ENCODE data around the gene MST1R. TPM values are rescaled to one million over a fixed set of nuclear protein-coding genes. Genes with fewer than 3 reads are reported as not detected.
A peak's percentile ranks its signal among the peaks of the same experiment; 100 is the strongest.
"Not testable (repeated sequence)": the region's sequence is repeated elsewhere in the genome, so short reads cannot be mapped to it uniquely, and the experiment has no call there.

Gene MST1R
- 0.31 TPM for total RNA-seq

DNA sequence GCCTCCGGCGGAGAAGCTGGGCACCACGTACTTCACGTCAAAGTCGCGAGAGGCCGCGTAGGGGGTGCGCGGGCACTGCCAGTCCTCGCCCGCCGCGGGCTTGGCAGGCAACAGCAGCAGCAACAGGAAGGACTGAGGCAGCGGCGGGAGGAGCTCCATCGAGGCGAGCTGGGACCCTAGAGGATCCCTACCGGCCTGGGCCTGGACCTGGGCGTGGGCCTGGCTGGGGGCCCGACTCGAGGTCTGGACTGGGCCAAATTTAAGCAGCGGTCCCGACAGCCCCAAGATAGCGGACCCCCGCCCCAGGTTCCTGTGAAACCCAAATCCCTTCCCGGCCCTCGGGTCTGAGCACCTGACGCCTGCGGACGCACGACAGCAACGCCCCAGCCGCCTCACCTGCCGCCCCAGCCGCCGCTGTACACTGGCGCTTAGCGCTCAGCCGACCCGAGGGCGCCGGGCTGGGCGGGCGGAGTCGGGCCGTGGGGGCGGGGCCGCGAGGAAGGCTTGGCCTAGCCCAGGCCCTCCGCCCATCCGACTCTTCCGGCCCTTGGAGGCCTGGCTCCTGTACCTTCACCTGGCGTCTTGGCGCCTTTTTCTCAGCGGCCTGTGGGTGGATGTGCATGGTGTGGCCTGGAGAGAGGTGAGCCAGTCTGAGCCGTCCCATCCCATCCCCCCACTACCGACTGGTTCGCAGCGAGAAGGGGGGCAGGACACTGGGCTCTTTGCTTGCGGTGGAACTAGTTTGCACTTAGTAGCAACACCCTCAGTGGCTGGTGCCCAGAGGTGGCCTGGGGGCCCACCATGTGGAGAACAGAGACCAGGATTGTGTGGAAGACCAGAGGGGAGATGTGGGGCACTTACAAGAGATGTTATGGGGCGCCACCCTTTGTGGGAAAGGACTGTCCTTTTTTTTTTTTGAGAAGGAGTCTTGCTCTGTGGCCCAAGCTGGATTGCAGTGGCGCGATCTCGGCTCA, at the start of gene MST1R:
TSS of gene MST1R (minus strand) at position 423 of the 974 bp plus-strand sequence. CDS start at position 159, 264 bp downstream.
- DNase-seq, result no peak

DNA sequence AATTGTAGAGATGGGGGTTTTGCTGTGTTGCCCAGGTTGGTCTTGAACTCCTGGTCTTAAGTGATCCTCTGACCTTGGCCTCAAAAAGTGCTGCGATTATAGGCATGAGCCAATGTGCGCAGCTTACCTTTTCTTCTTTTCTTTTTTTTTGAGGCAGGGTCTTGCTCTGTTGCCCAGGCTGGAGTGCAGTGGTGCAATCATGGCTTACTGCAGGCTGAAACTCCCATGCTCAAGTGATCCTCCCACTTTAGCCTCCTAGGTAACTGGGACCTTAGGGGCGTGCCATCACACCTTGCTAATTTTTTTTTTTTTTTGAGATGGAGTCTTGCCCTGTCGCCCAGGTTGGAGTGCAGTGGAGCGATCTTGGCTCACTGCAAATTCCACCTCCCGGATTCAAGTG, 49.3 kb upstream of the MST1R start:
- no peak for DNase-seq

DNA sequence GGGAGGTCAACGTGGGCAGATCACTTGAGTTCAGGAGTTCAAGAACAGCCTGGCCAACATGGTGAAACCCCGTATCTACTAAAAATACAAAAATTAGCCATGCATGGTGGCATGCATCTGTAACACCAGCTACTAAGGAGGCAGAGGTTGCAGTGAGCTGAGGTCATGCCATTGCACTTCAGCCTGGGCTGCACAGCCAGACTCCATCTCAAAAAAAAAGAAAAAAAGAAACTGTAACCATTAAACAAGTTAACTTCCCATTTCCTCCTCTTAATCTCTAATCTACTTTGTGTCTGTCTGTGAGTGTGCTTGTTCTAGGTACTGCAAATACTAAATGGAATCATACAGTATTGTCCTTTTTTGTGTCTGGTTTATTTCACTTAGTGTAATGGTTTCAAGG, 39.0 kb upstream of the MST1R start:
- DNase-seq, result no peak

DNA sequence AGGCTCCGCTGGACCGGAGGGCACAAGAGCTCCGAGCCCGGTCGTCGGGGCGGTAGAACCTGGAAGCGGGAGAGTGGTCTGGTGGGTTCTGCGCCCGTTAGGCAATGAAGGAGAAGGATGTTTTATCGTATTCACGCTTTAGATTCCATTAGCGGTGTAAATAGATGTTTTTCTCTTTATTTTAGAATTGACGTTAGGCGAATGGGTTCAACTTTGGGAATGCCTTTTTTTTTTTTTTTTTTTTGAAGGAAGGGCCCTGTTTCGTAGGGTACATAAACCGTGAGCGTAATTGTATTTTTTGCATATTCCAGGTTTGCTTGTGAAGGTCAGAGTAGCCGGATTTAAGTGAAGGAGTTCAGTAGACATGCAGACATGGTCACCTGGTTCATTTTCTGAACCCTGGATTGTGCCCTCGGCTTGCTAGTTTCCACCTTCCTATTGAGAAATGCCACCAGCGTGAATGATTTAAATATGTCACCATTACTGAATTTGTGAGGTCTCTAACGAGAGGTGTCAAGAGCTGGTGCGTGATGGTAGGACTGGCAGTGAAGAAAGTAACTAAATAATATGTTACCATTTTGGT, 37.1 kb upstream of the MST1R start:
- no peak for DNase-seq

DNA sequence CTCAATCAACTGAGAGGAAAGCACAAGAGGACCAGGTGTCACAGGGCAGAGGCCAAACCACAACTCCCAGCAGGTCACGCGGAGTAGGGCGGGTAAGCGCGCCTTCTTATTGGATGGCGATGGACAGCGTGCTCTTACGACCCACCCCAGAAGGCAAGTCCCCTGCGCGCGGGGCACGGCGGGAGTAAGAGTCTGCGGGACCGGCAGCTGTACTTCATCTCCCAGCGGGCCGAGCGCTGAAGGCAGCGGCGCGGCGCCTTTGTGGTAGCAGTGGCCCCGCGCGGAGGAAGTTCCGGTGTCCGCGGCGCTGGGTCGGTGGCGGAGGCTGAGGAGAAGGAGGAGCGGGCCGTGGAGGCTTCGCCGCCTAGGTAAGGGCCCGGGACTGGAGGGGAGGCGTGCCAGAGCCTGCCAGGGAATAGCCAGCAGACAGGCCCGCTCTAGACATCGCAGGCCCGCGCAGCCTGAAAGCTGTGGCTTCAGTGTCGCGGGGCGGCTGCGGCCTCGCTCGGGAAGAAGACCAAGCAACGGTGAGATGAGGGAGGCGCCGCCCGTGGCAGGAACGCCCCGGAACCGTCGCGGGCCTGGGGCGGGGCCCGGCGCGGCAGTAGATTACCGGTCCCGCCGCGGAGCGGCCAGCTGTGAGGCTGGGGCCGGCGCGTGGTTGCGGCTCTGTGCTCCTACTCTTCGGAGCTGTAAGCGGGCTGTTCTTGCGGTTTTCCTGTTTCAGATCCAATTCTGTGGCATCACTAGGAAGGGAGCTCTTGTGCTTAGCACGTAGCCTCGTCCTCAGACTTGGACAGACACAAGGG, 36.4 kb upstream of the MST1R start, which contains the start of gene RBM6:
TSS of gene RBM6 (plus strand) at position 293 of the 809 bp plus-strand sequence. CDS start 22,492 bp downstream, outside the sequence.
- peak; percentile 99 for DNase-seq

DNA sequence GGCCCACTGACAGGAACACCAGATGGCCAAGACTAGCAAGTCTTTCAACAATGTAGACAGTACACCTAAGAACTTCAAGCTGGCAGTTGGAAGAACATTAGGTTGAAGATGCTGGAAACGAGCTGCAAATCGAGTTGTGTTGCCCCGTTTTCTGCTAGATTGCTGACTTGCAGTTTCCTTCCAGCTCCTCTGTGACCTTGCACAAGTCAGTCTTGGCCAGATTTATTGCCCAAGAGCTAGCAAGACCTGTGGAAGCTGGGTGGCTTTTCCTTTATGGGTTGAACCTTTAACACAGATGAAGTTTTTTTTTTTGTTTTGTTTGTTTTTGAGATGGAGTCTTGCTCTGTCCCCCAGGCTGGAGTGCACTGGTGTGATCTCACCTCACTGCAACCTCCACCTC, 33.4 kb upstream of the MST1R start:
- no peak for DNase-seq

DNA sequence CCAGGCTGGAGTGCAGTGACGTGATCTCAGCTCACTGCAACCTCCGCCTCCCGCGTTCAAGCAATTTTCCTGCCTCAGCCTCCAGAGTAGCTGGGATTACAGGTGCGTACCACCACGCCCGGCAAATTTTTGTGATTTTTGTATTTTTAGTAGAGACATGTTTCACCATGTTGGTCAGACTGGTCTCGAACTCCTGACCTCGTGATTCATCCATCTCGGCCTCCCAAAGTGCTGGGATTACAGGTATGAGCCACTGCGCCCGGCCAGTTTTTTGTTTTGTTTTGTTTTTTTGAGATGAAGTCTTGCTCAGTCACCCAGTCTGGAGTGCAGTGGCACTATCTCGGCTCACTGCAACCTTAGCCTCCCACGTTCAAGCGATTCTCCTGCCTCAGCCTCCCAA, 28.6 kb upstream of the MST1R start:
- DNase-seq, result not testable (repeated sequence)

DNA sequence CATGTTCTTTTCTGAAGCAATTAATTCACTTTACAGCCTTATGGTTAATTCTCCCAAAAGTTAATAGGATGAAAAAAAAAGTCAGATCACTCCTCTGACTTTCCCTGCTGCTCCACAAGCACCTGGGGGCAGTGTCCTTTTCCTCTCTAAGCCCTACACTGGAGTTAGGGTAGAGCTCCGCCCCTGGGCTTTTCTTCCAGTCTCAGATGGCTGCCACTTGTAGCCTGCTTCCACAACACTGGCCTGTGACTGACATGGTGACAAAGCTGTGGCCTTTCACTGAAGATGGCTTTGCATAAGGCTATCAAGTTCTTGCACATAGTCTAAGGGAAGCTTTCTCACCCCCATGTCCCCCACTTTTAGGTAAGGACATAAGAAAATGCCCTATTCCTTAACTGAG, 27.2 kb upstream of the MST1R start:
- no peak for DNase-seq

DNA sequence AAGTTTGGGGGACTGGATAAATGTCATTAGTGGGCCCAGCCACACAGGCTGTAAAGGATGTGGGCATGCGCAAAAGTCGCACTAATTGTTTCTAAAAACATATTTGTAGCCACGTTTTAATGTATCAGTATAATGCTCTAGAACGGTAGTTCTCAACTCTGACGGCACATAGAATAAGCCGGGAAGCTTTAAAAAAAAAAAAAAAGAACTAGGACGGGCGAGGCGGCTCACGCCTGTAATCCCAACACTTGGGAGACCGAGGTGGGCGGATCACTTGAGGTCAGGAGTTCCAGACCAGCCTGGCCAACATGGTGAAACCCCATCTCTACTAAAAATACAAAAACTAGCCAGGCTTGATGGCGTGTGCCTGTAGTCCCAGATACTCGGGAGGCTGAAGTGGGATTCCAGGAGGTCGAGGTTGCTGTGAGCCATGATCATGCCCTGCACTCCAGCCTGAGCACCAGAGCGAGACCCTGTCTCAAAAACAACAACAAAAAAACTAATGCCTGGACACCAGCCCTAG, 26.6 kb upstream of the MST1R start:
- DNase-seq, result no peak

DNA sequence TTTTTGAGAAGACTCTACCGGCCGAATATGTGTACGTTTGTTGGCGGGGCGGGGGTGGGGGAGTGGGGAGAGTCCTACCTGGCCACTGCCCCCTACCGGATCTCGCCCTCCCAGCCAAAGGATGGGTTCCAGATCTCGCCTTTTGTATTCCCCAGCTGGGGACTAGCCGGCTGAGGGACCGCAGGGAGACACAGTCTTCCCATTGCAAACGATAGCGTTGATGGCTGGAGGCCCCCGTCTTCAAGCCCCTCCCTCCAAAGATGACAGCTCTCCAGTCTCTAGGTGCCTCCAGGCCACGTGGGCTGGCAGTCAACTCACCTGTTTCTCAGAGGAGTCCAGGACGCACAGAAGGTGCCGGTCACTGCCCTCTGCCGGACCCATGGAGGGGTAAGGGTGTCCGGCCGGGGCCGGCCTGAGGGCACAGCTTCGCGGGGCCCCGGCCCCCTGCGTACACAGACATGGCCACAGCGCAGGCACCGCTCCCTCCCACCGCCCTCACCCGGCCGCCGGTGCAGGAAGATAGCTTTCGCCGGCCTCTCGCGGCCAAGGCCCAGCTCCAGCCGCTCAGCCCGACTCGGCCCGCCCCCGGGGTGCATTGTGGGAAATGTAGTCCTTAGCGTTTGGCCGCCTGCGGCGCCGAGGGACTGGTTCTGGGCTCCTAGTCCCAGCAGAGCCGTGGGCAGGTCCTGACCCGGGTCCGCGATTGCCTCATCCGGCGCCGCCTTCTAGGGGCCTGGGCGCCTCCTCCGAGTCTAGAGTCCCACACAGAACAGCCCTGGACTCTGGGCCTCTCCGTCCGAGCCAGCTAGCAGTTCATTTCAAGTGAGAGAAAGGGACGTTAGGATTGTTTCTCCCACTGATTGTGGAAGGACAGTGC, 25.9 kb upstream of the MST1R start, which contains the start of gene MON1A:
TSS of gene MON1A (minus strand) at position 521 of the 877 bp plus-strand sequence. CDS start 16,465 bp downstream, outside the sequence.
- DNase-seq, result peak; percentile 90

DNA sequence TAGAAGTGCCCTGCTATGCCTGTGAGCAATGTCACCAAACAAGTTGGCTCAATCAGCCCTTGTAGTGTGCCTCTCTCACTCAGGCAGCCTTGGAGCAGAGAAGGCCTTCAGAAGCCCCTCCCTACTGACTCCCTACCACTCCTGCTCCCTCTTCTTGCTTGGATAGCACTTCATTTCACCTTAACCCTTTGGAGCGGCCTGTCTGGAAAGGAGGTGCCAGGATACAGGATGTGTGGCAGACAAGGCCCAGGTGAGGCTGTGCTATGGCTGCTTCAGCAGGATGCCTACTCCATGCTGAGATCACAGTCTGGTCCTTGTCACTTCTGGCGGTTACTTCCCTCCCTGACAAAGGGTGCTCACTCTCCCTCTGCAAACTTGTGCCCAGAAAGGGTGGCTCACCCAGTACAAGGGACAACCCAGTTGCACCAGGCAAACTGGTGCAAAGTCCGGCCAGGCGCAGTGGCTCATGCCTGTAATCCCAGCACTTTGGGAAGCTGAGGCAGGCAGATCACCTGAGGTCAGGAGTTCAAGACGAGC, 24.9 kb upstream of the MST1R start:
- DNase-seq, result no peak

DNA sequence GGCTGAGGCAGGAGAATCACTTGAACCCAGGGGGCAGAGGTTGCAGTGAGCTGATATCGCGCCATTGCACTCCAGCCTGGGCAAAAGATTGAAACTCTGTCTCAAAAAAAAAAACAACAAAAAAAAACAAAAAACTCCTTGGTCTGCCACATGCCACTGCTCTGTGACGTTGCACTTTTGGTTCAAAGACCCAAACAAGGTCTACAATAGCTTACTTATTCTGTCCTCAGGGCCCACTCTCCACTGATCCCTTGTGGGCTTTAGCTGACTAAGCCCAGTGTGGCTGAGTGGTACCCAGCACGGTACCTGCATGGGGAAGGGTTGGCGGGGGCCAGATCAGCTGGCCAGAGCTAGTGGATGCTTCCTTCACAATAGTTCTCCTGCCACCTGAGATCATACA, 24.1 kb upstream of the MST1R start:
- no peak for DNase-seq

DNA sequence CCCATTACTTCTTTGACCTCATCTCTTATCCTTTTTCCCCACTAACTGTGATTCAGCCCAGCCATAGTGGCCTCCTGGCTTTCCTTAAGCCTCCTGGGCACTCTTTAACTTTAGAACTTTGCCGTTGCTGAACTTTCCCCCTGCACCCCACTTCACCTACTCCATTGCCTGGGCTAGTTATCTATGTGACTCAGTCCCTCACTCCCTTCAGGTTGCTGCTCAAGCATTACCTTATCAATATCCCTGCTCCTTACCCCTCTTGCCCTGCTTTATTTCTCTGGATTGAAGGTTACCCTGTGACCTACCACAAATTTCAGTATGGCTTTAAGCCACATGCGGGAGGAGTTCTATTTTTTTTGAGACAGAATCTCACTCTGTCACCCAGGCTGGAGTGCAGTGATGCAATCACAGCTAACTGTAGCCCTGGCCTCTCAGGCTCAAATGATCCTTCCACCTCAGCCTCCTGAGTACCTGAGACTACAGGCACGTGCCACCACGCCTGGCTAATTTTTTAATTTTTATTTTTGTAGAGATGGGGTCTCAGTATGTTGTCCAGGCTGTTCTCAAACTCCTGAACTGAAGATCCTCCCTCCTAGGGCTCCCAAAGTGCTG, 22.6 kb upstream of the MST1R start:
- no peak for DNase-seq

DNA sequence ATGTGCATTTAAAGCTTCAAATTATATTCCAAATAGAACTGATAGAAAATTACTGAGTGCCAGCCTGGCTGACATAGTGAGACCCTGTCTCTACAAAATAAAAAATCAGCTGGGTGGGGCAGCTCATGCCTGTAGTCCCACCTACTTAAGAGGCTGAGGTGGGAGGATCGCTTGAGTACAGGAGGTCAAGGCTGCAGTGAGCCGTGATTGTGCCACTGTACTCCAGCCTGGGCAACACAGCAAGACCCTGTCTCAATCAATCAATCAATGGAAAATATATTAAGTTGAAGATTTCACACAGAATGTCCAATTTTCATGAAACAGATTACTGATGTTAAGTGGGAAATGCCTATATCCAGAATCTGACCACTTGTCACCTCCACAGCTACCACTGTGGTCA, 21.8 kb upstream of the MST1R start:
- no peak for DNase-seq

DNA sequence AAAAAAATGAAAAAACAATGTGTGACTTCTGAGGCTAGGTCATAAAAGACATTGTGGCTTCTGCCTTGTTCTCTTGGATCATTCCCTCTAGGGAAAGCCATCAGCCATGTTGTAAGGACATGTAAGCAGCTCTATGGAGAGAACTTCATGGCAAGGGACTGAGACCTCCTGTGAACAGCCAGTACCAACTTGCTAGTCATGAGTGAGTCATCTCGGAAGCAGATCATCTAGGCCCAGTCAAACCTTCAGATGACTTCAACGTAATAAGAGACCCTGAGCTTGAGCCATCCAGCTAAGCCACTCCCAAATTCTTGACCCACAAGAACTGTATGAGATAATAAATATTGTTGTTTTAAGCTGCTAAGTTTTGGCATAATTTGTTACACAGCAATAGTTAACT, 21.0 kb upstream of the MST1R start:
- no peak for DNase-seq

DNA sequence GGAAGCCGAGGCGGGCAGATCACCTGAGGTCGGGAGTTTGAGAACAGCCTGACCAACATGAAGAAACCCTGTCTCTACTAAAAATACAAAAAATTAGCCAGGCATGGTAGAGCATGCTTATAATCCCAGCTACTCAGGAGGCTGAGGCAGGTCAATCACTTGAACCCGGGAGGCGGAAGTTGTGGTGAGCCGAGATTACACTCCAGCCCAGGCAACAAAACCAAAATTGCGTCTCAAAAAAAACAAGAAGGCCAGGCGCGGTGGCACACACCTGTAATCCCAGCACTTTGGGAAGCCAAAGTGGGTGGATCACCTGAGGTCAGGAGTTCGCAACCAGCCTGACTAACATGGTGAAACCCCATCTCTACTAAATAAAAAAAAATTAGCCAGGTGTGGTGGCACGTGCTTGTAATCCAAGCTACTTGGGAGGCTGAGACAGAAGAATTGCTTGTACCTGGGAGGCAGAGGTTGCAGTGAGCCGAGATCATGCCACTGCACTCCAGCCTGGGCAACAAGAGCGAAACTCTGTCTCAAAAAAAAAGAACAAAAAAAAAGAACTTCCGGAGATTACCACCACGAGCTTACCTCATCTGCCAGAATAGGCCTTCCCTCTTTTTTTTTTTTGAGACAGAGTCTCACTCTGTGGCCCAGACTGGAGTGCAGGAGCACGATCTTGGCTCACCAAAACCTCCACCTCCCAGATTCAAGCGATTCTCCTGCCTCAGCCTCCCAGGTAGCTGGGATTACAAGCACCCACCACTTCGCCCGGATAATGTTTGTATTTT, 14.3 kb upstream of the MST1R start:
- not testable (repeated sequence) for DNase-seq

DNA sequence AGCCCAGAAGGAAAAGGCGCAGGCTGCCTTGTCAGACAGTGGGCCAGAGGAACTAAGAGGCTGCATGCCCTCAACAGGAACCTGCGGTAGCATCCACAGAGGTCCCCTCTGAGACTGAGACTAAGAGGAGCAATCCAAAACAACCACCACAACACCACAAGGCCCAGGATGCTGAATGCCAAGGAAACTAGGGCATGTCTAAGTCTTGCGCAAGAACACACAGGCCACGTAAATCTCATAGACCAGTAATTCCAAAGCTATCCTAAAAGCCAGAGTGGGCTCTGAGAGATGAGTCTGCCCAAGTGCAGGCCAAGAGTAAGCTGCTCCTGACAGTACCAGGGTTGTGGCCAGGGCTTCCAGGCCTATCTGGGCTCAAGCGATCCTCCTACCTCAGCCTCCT, 13.0 kb upstream of the MST1R start:
- DNase-seq, result no peak

DNA sequence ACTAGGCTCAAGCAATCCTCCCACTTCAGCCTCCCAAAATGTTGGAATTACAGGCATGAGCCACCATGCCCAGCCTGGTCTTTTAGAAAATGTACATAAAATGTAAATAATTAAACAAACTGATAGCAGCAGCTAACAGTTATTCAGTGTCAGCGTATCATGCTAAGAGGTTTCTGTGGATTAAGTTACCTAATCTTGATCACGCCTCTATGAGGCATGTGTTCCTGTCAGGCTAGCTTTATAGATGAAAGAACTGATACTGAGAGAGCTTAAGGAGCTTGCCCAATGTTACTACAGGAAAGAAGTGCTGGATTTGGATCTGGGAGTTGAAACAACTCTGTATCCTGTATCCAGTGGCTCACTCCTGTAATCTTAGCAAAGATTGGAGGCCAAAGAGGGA, 11.2 kb upstream of the MST1R start:
- no peak for DNase-seq

DNA sequence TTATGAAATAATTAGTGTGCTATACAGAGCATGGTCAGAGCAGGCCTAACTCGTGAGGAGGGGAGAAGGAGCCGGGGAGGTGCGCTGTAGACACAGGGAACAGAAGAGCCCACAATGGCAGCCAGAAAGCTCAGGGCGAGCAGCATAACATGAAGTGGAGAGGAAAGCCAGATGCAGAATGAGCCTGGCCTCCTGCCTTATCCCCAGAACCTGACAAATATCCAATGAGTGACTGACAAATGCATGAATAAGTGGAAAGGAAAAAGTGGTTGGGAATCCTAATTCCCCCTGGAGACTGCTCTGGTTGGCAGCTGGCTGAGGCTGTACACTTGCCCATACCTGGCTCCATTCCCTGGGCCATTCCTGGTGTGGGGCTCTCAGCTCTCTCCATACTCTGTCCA, 9.2 kb upstream of the MST1R start:
- no peak for DNase-seq

DNA sequence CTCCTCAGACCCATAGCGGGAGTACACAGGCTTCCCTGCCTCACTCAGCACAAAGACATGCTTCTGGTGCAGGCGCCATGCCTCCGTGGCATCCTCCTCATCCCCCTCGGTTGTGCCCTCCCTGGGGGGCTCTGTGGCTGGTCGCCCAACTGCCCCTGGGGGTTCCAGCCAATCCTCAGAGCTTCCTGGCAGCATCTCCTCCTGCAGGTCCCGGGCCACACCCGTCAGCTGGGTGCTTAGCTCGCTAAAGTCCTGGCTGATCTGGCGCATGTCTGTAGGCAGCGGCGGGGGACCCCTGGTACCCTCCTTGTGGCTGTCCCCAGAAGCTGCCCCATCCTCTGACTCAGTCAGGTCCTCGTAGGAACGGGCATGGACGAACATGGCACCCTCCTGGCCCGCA, 7.9 kb upstream of the MST1R start:
- DNase-seq, result no peak

Data from occipital lobe (tissue), 2 donors.